H9 (cell line): Measurements from ENCODE around the gene FERMT1. TPM values are rescaled to one million over a fixed set of nuclear protein-coding genes. Genes with fewer than 3 reads are reported as not detected.

ENCODE experiments used
- DNase-seq: peaks from one replicate; pipeline ENCODE4 v3.0.0-alpha.2; 2017
- H2AFZ ChIP-seq: one replicate; pipeline ENCODE4 v1.6.1; 2013; ENCODE audit warnings: mild to moderate bottlenecking, low read length, control low read depth, moderate library complexity
- H2AK5ac ChIP-seq: 2 replicates; pipeline ENCODE4 v1.6.1; 2013; ENCODE audit warnings: low read length, control low read depth, mixed read lengths; ENCODE audit not compliant: insufficient read length
- H2BK120ac ChIP-seq: one replicate; pipeline ENCODE4 v1.6.1; 2013; ENCODE audit warnings: low read depth, mild to moderate bottlenecking, low read length, control low read depth, inconsistent platforms; ENCODE audit not compliant: poor library complexity, severe bottlenecking
- H2BK12ac ChIP-seq: 2 replicates; pipeline ENCODE4 v1.6.1; 2013; ENCODE audit warnings: low read length, control low read depth, mixed read lengths, low read depth; ENCODE audit not compliant: insufficient read length
- H2BK15ac ChIP-seq: 2 replicates; pipeline ENCODE4 v1.6.1; 2013; ENCODE audit warnings: low read depth, low read length, control low read depth
- H2BK20ac ChIP-seq: one replicate; pipeline ENCODE4 v1.6.1; 2013; ENCODE audit warnings: low read depth, mild to moderate bottlenecking, low read length, control low read depth, inconsistent platforms; ENCODE audit not compliant: poor library complexity, severe bottlenecking
- H2BK5ac ChIP-seq: 2 replicates; pipeline ENCODE4 v1.6.1; 2013; ENCODE audit warnings: low read length, control low read depth, mixed read lengths; ENCODE audit not compliant: insufficient read length
- H3K14ac ChIP-seq: 2 replicates; pipeline ENCODE4 v1.6.1; 2013; ENCODE audit warnings: low read length, control low read depth; ENCODE audit not compliant: insufficient read depth
- H3K18ac ChIP-seq: 2 replicates; pipeline ENCODE4 v1.6.1; 2013; ENCODE audit warnings: low read depth, mild to moderate bottlenecking, mixed read lengths, low read length, control low read depth; ENCODE audit not compliant: insufficient read length
- H3K23ac ChIP-seq: 2 replicates; pipeline ENCODE4 v1.6.1; 2013; ENCODE audit warnings: low read length, control low read depth, mixed read lengths, low read depth; ENCODE audit not compliant: insufficient read length
- H3K23me2 ChIP-seq: 2 replicates; pipeline ENCODE4 v1.6.1; 2013; ENCODE audit warnings: low read depth, mild to moderate bottlenecking, mixed read lengths, low read length, control low read depth; ENCODE audit not compliant: insufficient read length, poor library complexity, severe bottlenecking
- H3K27ac ChIP-seq: 2 replicates; pipeline ENCODE4 v1.5.1; 2013; ENCODE audit warnings: low read length, control low read depth, mixed read lengths, low read depth; ENCODE audit not compliant: insufficient read length
- H3K27me3 ChIP-seq: 2 replicates; pipeline ENCODE4 v1.6.1; 2013; ENCODE audit warnings: low read length, control low read depth, inconsistent platforms; ENCODE audit not compliant: insufficient read depth
- H3K4ac ChIP-seq: 2 replicates; pipeline ENCODE4 v1.6.1; 2013; ENCODE audit warnings: low read depth, mild to moderate bottlenecking, control low read depth, inconsistent platforms, low read length, moderate library complexity
- H3K4me1 ChIP-seq: 2 replicates; pipeline ENCODE4 v1.6.1; 2013; ENCODE audit warnings: low read length, control low read depth, inconsistent platforms; ENCODE audit not compliant: insufficient read depth
- H3K4me2 ChIP-seq: 2 replicates; pipeline ENCODE4 v1.6.1; 2013; ENCODE audit warnings: low read length, control low read depth, mixed read lengths; ENCODE audit not compliant: insufficient read length, insufficient read depth
- H3K56ac ChIP-seq: 2 replicates; pipeline ENCODE4 v1.6.1; 2013; ENCODE audit warnings: low read depth, mild to moderate bottlenecking, mixed read lengths, low read length, control low read depth; ENCODE audit not compliant: insufficient read length
- H3K79me1 ChIP-seq: 2 replicates; pipeline ENCODE4 v1.6.1; 2013; ENCODE audit warnings: low read depth, mild to moderate bottlenecking, moderate library complexity, low read length, control low read depth, inconsistent platforms; ENCODE audit not compliant: insufficient read depth, poor library complexity, severe bottlenecking
- H3K79me2 ChIP-seq: 2 replicates; pipeline ENCODE4 v1.6.1; 2013; ENCODE audit warnings: low read length, control low read depth, inconsistent platforms; ENCODE audit not compliant: insufficient read depth
- H3K9ac ChIP-seq: 2 replicates; pipeline ENCODE4 v1.6.1; 2013; ENCODE audit warnings: low read length, control low read depth, mixed read lengths; ENCODE audit not compliant: insufficient read length; ENCODE audit errors: extremely low read depth
- H3K9me3 ChIP-seq: one replicate; pipeline ENCODE4 v1.6.1; 2013; ENCODE audit warnings: low read depth, low read length, inconsistent platforms; ENCODE audit not compliant: control insufficient read depth
- H3T11ph ChIP-seq: one replicate; pipeline ENCODE4 v1.6.1; 2013; ENCODE audit warnings: mild to moderate bottlenecking, low read length, control low read depth, inconsistent platforms
- H4K20me1 ChIP-seq: one replicate; pipeline ENCODE4 v1.6.1; 2013; ENCODE audit not compliant: control insufficient read depth, insufficient read length, insufficient read depth
- H4K5ac ChIP-seq: 2 replicates; pipeline ENCODE4 v1.6.1; 2013; ENCODE audit warnings: low read depth, mild to moderate bottlenecking, mixed read lengths, low read length, control low read depth; ENCODE audit not compliant: insufficient read length
- H4K8ac ChIP-seq: replicated peaks from 2 replicates; pipeline ENCODE4 v1.6.1; 2013; ENCODE audit warnings: low read length, control low read depth, mixed read lengths, low read depth; ENCODE audit not compliant: insufficient read length
- H4K91ac ChIP-seq: 2 replicates; pipeline ENCODE4 v1.6.1; 2013; ENCODE audit warnings: low read depth, mild to moderate bottlenecking, moderate library complexity, mixed read lengths, low read length, control low read depth; ENCODE audit not compliant: insufficient read length
- H3K27ac Mint-ChIP-seq, 3 experiments: 2 replicates in 2 of 3; 3 replicates in 1 of 3; pipeline ENCODE4 v1.8.0; 2020 to 2021; ENCODE audit warnings: mixed read lengths in 3 of 3, mild to moderate bottlenecking in 1 of 3, moderate library complexity in 1 of 3
- H3K27me3 Mint-ChIP-seq: 2 replicates; pipeline ENCODE4 v1.8.0; 2021; ENCODE audit warnings: low read depth, mild to moderate bottlenecking, moderate library complexity, mixed read lengths
- H3K36me3 Mint-ChIP-seq, 3 experiments: 2 replicates in 2 of 3; 3 replicates in 1 of 3; pipeline ENCODE4 v1.8.0; 2020 to 2021; ENCODE audit warnings: low read depth in 3 of 3, mixed read lengths in 3 of 3; ENCODE audit not compliant: insufficient read depth in 1 of 3
- H3K4me1 Mint-ChIP-seq, 2 experiments: 2 replicates each; pipeline ENCODE4 v1.8.0; 2020; ENCODE audit warnings: mixed read lengths in 2 of 2
- H3K4me3 Mint-ChIP-seq, 2 experiments: 2 replicates in 1 of 2; 3 replicates in 1 of 2; pipeline ENCODE4 v1.8.0; 2020 to 2021; ENCODE audit warnings: mild to moderate bottlenecking in 2 of 2, mixed read lengths in 2 of 2, moderate library complexity in 1 of 2
- H3K9me3 Mint-ChIP-seq, 2 experiments: 2 replicates in 1 of 2; 3 replicates in 1 of 2; pipeline ENCODE4 v1.8.0; 2020; ENCODE audit warnings: mild to moderate bottlenecking in 2 of 2, mixed read lengths in 2 of 2, moderate library complexity in 1 of 2
- CTCF ChIP-seq: fragments of 200-600 bp; sonication (generic); conservative IDR thresholded peaks from 3 replicates; pipeline ENCODE4 v1.8.0; 2021; ENCODE audit warnings: antibody characterized with exemption, mild to moderate bottlenecking
- WGBS: extraction: QIAGEN DNeasy Blood & Tissue Kit; methylation state at CpG from one replicate; pipeline ENCODE4 v1.1.7; 2013; ENCODE audit warnings: missing lambda C conversion rate, low lambda C conversion rate, mixed read lengths; ENCODE audit not compliant: insufficient read length; ENCODE audit errors: extremely low coverage; 5-methylcytosine and 5-hydroxymethylcytosine counted together
- total RNA-seq: library from RNA; stranded (reverse); gene quantifications from 2 replicates; pipeline ENCODE4 v1.2.1, GENCODE V29; 2021

FERMT1 gene
- total RNA-seq, 1 experiment from 2014 or later = 9.6 TPM

DNA sequence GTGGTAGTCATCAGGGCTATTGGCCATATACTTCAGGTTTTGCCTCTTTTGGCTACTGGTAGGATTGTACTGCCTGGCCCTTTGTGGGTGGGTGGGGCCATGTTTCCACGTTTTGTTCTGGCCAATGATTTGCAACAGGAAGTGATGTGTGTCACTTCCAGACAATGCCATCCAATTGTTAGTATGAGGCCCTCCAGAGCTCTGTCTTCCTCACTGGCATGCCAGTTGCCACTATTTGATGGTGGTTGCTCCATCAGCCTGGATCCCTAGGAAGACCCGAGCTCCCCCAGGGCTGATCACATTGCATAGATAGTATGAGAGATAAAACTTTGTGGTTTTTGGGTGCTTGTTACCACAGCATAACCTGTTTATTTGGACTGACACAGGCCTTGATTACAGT, 61.3 kb downstream of the FERMT1 start:
- H2BK120ac ChIP-seq = no peak overlapping the region
- peaks cover 2% of the 10 kb centered on the region; the same call in 1 of the 2 replicates for H3K4me1 ChIP-seq
- no peak overlapping the region for H2BK20ac ChIP-seq
- no peak overlapping the region for H4K91ac ChIP-seq
- H4K20me1 ChIP-seq = no peaks in the 10 kb centered on the region
- no peak overlapping the region for H4K5ac ChIP-seq
- no peaks in the 10 kb centered on the region for H3K27me3 ChIP-seq
- no peak overlapping the region for H3K27ac ChIP-seq
- H3K18ac ChIP-seq = no peak overlapping the region
- no peak overlapping the region for H3K4ac ChIP-seq
- 0 out of 4 replicates have a peak, but pooled peaks cover 0 to 6% of the 10 kb centered on the region in 2 experiments for H3K4me1 Mint-ChIP-seq
- no peak overlapping the region for H3T11ph ChIP-seq
- no peaks in the 10 kb centered on the region for H3K9me3 Mint-ChIP-seq
- no peaks in the 10 kb centered on the region for H3K79me1 ChIP-seq
- H3K27ac Mint-ChIP-seq = no peak overlapping the region
- H3K4me2 ChIP-seq = no peak overlapping the region
- no peak overlapping the region for H2BK15ac ChIP-seq
- H3K9me3 ChIP-seq = no peaks in the 10 kb centered on the region
- H3K9ac ChIP-seq = no peak overlapping the region
- no peak for DNase-seq
- no CpG with 5 or more reads among the region's 2 CpGs for WGBS
- peaks cover 20% of the 10 kb centered on the region for H3K27me3 Mint-ChIP-seq
- H3K79me2 ChIP-seq = no peaks in the 10 kb centered on the region
- H3K36me3 Mint-ChIP-seq = no peaks in the 10 kb centered on the region
- H3K23ac ChIP-seq = no peak overlapping the region
- no peak overlapping the region for H3K14ac ChIP-seq
- no peaks in the 10 kb centered on the region for H3K23me2 ChIP-seq
- no peak overlapping the region for H4K8ac ChIP-seq
- H2BK12ac ChIP-seq = no peak overlapping the region
- H3K4me3 Mint-ChIP-seq = no peak overlapping the region
- no peak overlapping the region for H3K56ac ChIP-seq
- no peak overlapping the region for H2AK5ac ChIP-seq
- no peak overlapping the region for H2AFZ ChIP-seq
- H2BK5ac ChIP-seq = no peak overlapping the region
- TF ChIP-seq CTCF = no peak
